GM19099 (cell line): ENCODE data around the gene SPINT3.

Experiments
- POLR2A ChIP-seq: IDR thresholded peaks from 3 replicates; pipeline ENCODE4 v1.6.1; 2011; ENCODE audit warnings: low read depth; ENCODE audit not compliant: insufficient read length; ENCODE audit errors: extremely low read depth

The SPINT3 gene

GRCh38 chr20:45515147-45515913 lies at the start of gene SPINT3:
TSS of gene SPINT3 (minus strand) at chr20:45515622. CDS start at chr20:45515608, 14 bp downstream.
- no peak for TF ChIP-seq POLR2A

- no peak for TF ChIP-seq POLR2A
These were observed 49.4 kb upstream of the SPINT3 start for GRCh38 chr20:45564760-45565276.

- TF ChIP-seq POLR2A: no peak
These were observed 39.8 kb upstream of the SPINT3 start for GRCh38 chr20:45555198-45555597.

- TF ChIP-seq POLR2A: no peak
These were observed 37.0 kb upstream of the SPINT3 start for GRCh38 chr20:45552456-45552855.

GRCh38 chr20:45550765-45551164 lies 35.3 kb upstream of the SPINT3 start:
- TF ChIP-seq POLR2A: no peak

- no peak for TF ChIP-seq POLR2A
These were observed 33.0 kb upstream of the SPINT3 start for GRCh38 chr20:45548410-45548809.

- no peak for TF ChIP-seq POLR2A
These were observed 31.9 kb upstream of the SPINT3 start, which contains the start of gene EPPIN for GRCh38 chr20:45547206-45547770. TSS of gene EPPIN (minus strand) at chr20:45547401. CDS start at chr20:45547357, 44 bp downstream.

- TF ChIP-seq POLR2A: no peak
These were observed 30.5 kb upstream of the SPINT3 start for GRCh38 chr20:45545754-45546453.

- TF ChIP-seq POLR2A: no peak
These were observed 29.9 kb upstream of the SPINT3 start for GRCh38 chr20:45545351-45545750.

- TF ChIP-seq POLR2A: no peak
These were observed 24.0 kb upstream of the SPINT3 start, which contains the start of gene WFDC6 for GRCh38 chr20:45539382-45539781. TSS of gene WFDC6 (minus strand) at chr20:45539482. CDS start at chr20:45539407, 75 bp downstream.

GRCh38 chr20:45538209-45538799 lies 22.9 kb upstream of the SPINT3 start:
- no peak for TF ChIP-seq POLR2A

GRCh38 chr20:45527294-45527693 lies 11.9 kb upstream of the SPINT3 start:
- no peak for TF ChIP-seq POLR2A

- no peak for TF ChIP-seq POLR2A
These were observed 8.4 kb upstream of the SPINT3 start for GRCh38 chr20:45523821-45524220.

GRCh38 chr20:45518282-45518681 lies 2.9 kb upstream of the SPINT3 start:
- TF ChIP-seq POLR2A: no peak
